ENCODE results near the gene IDI2.

DNA sequence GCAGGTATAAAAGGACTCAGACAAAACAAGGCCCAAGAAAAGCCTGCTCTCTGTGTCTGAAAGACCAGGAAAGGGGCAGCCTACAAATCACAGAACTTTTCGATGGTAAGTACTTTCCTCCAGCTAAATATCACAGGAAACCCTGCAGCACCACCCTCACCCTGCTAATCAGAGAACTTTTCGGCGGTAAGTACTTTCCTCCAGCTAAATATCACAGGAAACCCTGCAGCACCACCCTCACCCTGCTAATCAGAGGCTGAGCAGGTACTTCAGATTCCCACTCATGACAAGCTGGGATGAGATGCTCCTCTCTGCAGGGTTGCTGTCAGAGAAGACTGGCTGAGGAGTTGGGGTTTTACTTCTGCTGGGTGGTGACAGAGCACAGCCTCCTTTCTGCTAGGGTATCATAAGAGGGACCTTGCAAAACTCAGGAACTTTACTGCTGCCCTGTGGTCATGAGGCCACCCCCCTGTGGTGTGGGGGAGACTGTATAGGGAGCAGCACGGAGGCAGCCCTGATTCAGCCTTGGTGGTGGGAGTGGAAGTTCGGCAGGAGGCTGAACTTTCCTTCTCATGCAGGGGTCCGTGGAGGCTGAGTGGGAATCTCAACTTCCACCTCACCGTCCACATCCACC, 37.7 kb upstream of the IDI2 start:
- TF ChIP-seq CTCF (IDR thresholded peaks at IDR 0.05; ENCODE audit: low read length), result no peak
- TF ChIP-seq EZH2 (IDR thresholded peaks at IDR 0.05; ENCODE audit: borderline replicate concordance, low read length), result no peak
